H1 (cell line): ENCODE data around the gene CLEC16A. TPM values are rescaled to one million over a fixed set of nuclear protein-coding genes. Genes with fewer than 3 reads are reported as not detected.

Experiments
- NANOG ChIP-seq: IDR thresholded peaks from 2 replicates; pipeline ENCODE4 v1.6.1; 2011; ENCODE audit warnings: low read length, low read depth, mild to moderate bottlenecking, inconsistent platforms; ENCODE audit not compliant: insufficient read depth, poor library complexity, severe bottlenecking
- RNF2 ChIP-seq: fragments of 200-900, 300-1000 bp; sonication (generic); IDR thresholded peaks from 2 replicates; pipeline ENCODE4 v1.7.1; 2016; ENCODE audit warnings: borderline replicate concordance, low read depth, mild to moderate bottlenecking, antibody characterized with exemption, low read length; ENCODE audit not compliant: poor library complexity, severe bottlenecking; ENCODE audit errors: missing control alignments
- polyA plus RNA-seq, 7 experiments: library from polyadenylated mRNA; depleted of rRNA in 3 of 7; stranded (reverse) in 5 of 7; unstranded in 2 of 7; fragments of >200 nt in 5 of 7; fragments of 200-250 nt in 2 of 7; gene quantifications; 1 replicate in 5 of 7; 2 replicates in 1 of 7; 4 replicates in 1 of 7; pipeline versions ENCODE4 v1.2.1 to v1.2.3, GENCODE V29; 2011 to 2013; ENCODE audit warnings: missing spikeins in 2 of 7, mixed read lengths in 2 of 7
- total RNA-seq: library from RNA; stranded (reverse); fragmentation: NEBNext Ultra II Directional; extraction: Animal tissue kit (Norgen Biotek cat#: 25700); gene quantifications from 2 replicates; pipeline ENCODE4 v1.2.1, GENCODE V29; 2021

The CLEC16A gene
- total and polyA plus RNA-seq, 2 of the 8 experiments (the other 6 are each of a cell fraction or from before 2014, with no cell fraction given) = 7.6 to 19.3 TPM

DNA sequence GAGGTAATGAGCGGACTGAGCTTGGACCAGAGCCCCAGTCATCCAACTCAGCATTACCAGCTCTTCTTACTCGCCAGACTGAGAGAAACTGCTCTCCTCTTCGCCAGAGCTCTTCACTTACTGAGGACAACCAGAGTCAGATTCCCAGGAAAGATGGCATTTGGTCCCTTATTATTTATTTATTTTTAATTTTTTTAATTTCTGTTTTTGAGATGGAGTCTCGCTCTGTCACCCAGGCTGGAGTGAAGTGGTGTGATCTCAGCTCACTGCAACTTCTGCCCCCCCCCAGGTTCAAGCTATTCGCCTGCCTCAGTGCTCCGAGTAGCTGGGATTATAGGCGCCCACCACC lies 25.4 kb upstream of the CLEC16A start (continued):
- TF ChIP-seq NANOG = no peak
- TF ChIP-seq RNF2 = no peak
